Measurements from ENCODE around the gene WFDC6.

The WFDC6 gene

GRCh38 chr20:45515147-45515913 lies 24.0 kb downstream of the WFDC6 start, which contains the start of gene SPINT3:
TSS of gene SPINT3 (minus strand) at chr20:45515622. CDS start at chr20:45515608, 14 bp downstream.
- FAIRE-seq (no peak), DNase-seq (ENCODE audit: insufficient read length, low spot score) (no peak)
- no peak for TF ChIP-seq CTCF (IDR thresholded peaks at IDR 0.05; ENCODE audit: insufficient read depth, missing control alignments)

GRCh38 chr20:45510242-45510862 lies 28.9 kb downstream of the WFDC6 start:
- DNase-seq (ENCODE audit: insufficient read length, low spot score) (no peak), FAIRE-seq (no peak)
- no peak for TF ChIP-seq CTCF (IDR thresholded peaks at IDR 0.05; ENCODE audit: insufficient read depth, missing control alignments)

GRCh38 chr20:45509091-45509490 lies 30.2 kb downstream of the WFDC6 start:
- no peak for TF ChIP-seq CTCF (IDR thresholded peaks at IDR 0.05; ENCODE audit: insufficient read depth, missing control alignments)
- no peak for DNase-seq (ENCODE audit: insufficient read length, low spot score)
- FAIRE-seq: no peak

- DNase-seq (ENCODE audit: insufficient read length, low spot score) (no peak), FAIRE-seq (no peak)
- TF ChIP-seq CTCF (IDR thresholded peaks at IDR 0.05; ENCODE audit: insufficient read depth, missing control alignments): no peak
These were observed 31.0 kb downstream of the WFDC6 start for GRCh38 chr20:45508068-45508886.

GRCh38 chr20:45507011-45507820 lies 32.1 kb downstream of the WFDC6 start:
- no peak for TF ChIP-seq CTCF (IDR thresholded peaks at IDR 0.05; ENCODE audit: insufficient read depth, missing control alignments)
- DNase-seq (ENCODE audit: insufficient read length, low spot score) (no peak), FAIRE-seq (no peak)

- DNase-seq (ENCODE audit: insufficient read length, low spot score) (no peak), FAIRE-seq (no peak)
- TF ChIP-seq CTCF (IDR thresholded peaks at IDR 0.05; ENCODE audit: insufficient read depth, missing control alignments): no peak
These were observed 32.9 kb downstream of the WFDC6 start for GRCh38 chr20:45506398-45506797.
